ENCODE data around the gene PHETA2. TPM values are rescaled to one million over a fixed set of nuclear protein-coding genes. Genes with fewer than 3 reads are reported as not detected.

Gene PHETA2
- total and polyA plus RNA-seq, 2 of the 4 experiments (the other 2 are of a cell fraction): 6.5 to 10.0 TPM

DNA sequence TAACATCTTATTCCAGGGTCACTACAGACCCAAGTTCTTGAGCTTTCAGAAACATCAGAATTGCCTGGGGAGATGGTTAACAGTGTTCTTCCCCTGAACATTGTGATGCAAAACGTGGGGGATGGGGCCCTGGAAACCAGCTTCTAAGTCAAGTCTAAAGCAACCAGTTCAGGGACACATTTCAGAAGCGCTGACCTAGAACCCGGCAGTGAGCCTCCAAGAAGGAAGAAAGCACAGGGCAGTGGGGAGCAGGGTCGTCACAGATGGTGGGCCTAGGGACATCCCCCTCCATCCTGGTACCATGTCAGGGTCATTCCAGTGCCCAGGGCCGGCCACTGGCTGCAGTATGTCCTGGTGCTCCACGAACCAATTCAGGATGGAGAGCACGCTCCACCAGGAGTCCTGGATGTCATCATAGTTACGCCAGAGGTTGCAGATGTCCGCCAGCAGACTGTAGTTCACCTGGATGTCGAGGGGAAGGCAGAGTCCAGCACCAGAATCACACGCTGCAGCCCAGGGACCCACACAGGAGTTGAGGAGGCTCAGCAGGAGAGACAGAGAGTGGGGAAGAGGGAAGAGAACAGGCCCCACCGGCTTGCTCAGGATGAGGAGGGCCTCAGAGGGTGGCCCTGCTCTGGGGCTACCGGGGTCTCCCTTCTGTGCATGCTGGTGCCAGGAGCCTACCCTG lies 8.5 kb upstream of the PHETA2 start:
- DNase-seq (no peak), ATAC-seq (ENCODE audit: low read depth) (no peak)
- BruUV-seq (replicated peaks): no TSS peak
- ChIA-PET POLR2A (ENCODE audit: unreplicated experiment) (no interaction called here), CTCF (no interaction called here)
- no peak overlapping the region for H3K4me3 ChIP-seq (ENCODE audit: insufficient read depth, low read depth, low read length)
- dilution Hi-C loops (cut with HindIII; ENCODE audit: low sequenced_read_pairs, unreplicated experiment): no loop called here
- no peak overlapping the region for H3K9ac ChIP-seq (ENCODE audit: low read depth, low read length)
- no peaks in the 10 kb centered on the region for H3K9me3 ChIP-seq (ENCODE audit: control insufficient read depth, insufficient read depth, low read length)
- H3K79me1 ChIP-seq (ENCODE audit: low read depth in 1 of 2, low read length in 2 of 2): peaks cover 0 to 21% of the 10 kb centered on the region in 2 experiments; a peak in 3 of 4 replicates
- H4K91ac ChIP-seq (ENCODE audit: insufficient read depth, low read depth, low read length): no peak overlapping the region
- H4K20me1 ChIP-seq (ENCODE audit: insufficient read depth, low read length): 0 out of 2 replicates have a peak, but pooled peaks cover 4% of the 10 kb centered on the region
- H2AK5ac ChIP-seq (ENCODE audit: low read depth, low read length): no peak overlapping the region
- no peak overlapping the region for H3K4me2 ChIP-seq (ENCODE audit: low read depth, low read length)
- no peak overlapping the region for H2BK20ac ChIP-seq (ENCODE audit: low read depth, low read length)
- no peak overlapping the region for H3K56ac ChIP-seq (ENCODE audit: extremely low read depth, insufficient read depth, low read length)
- TF ChIP-seq RCOR1 (IDR thresholded peaks at IDR 0.05; ENCODE audit: insufficient replicate concordance, low read length) (no peak), MAFK (IDR thresholded peaks at IDR 0.05; ENCODE audit: low read depth, low read length) (no peak), FOS (IDR thresholded peaks at IDR 0.05; ENCODE audit: low read depth, low read length) (no peak), POLR2A (IDR thresholded peaks at IDR 0.05; ENCODE audit: low read depth, low read length) (no peak), MAZ (IDR thresholded peaks at IDR 0.05; ENCODE audit: borderline replicate concordance, low read depth, low read length) (no peak), RFX5 (IDR thresholded peaks at IDR 0.05; ENCODE audit: low read depth, low read length) (no peak), CEBPB (IDR thresholded peaks at IDR 0.05; ENCODE audit: low read depth, low read length) (no peak), NFE2L2 (IDR thresholded peaks at IDR 0.05; ENCODE audit: low read depth, low read length) (no peak)
- TF ChIP-seq, protein P1, sequence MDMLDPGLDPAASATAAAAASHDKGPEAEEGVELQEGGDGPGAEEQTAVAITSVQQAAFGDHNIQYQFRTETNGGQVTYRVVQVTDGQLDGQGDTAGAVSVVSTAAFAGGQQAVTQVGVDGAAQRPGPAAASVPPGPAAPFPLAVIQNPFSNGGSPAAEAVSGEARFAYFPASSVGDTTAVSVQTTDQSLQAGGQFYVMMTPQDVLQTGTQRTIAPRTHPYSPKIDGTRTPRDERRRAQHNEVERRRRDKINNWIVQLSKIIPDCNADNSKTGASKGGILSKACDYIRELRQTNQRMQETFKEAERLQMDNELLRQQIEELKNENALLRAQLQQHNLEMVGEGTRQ (IDR thresholded peaks at IDR 0.05; ENCODE audit: low read depth, low read length): no peak
- intact Hi-C loops (cut with micrococcal nuclease): no loop called here
- H2AFZ ChIP-seq (replicated peaks; ENCODE audit: low read length, poor library complexity): no peak overlapping the region
- H3K18ac ChIP-seq (ENCODE audit: low read depth, low read length): no peak overlapping the region
- H2BK15ac ChIP-seq (ENCODE audit: low read depth, low read length): no peak overlapping the region
- no peak overlapping the region for H4K5ac ChIP-seq (ENCODE audit: low read depth, low read length)
- peaks cover 30% of the 10 kb centered on the region for H3K36me3 ChIP-seq (ENCODE audit: control insufficient read depth, insufficient read depth, low read length)
- H3K4me1 ChIP-seq (ENCODE audit: control insufficient read depth, insufficient read depth, low read length): peaks cover 3% of the 10 kb centered on the region
- H3K27ac ChIP-seq (ENCODE audit: insufficient read depth, low read length): no peak overlapping the region
- in situ Hi-C loops (cut with MboI; ENCODE audit: low sequenced_read_pairs): no loop called here
- no peak overlapping the region for H3K23ac ChIP-seq (ENCODE audit: low read depth, low read length)
- WGBS, 2 experiments (ENCODE audit: extremely low coverage in 2 of 2, insufficient read length in 1 of 2): 95% methylated on average over 8 of the region's 13 CpGs; no CpG with 5 or more reads in 1 of the 2 experiments
- no peak overlapping the region for H3K4ac ChIP-seq (ENCODE audit: low read depth, low read length)
- no peaks in the 10 kb centered on the region for H3K27me3 ChIP-seq (ENCODE audit: control insufficient read depth, insufficient read depth, low read length)
- H2AK9ac ChIP-seq (replicated peaks; ENCODE audit: low read depth, low read length, poor library complexity): no peak overlapping the region
- no peak overlapping the region for H4K8ac ChIP-seq (ENCODE audit: low read depth in 2 of 2, low read length in 2 of 2)
- H2BK120ac ChIP-seq (ENCODE audit: low read depth, low read length): no peak overlapping the region
- H2BK5ac ChIP-seq (ENCODE audit: low read depth, low read length, poor library complexity, severe bottlenecking): no peak overlapping the region
- H3K14ac ChIP-seq (replicated peaks; ENCODE audit: low read depth, low read length): no peak overlapping the region
- H3K9me1 ChIP-seq (ENCODE audit: insufficient read depth, low read length): 0 out of 2 replicates have a peak, but pooled peaks cover 5% of the 10 kb centered on the region

Measured in IMR-90 (cell line).